NOMO-1 treated with dmso at 0.1 percent for 144 hours (cell line): Measurements from ENCODE around the gene ZMIZ1.

Experiments
- DNase-seq: peaks from one replicate; lab custom pipeline; 2025; ENCODE audit not compliant: unreplicated experiment; lab: John Stamatoyannopoulos, UW

ZMIZ1 gene

DNA sequence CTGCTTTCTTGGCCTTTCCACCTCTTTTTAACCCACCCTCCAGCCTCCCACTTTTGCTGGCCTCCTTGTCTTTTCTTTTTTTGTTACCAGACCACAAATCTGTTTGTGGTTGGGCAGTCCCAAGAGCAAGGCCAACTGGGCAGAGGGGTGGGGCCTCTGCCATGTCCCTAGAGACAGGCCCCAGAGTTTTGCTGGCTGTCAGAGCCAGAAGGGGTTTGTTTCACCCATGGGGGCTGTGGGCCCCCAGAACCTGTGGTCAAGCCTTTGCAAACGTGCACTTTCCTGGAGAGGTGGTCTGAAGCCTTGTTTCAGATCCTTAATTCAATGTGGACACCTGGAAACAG is 10.3 kb downstream of the ZMIZ1 start:
- no peak for DNase-seq

DNA sequence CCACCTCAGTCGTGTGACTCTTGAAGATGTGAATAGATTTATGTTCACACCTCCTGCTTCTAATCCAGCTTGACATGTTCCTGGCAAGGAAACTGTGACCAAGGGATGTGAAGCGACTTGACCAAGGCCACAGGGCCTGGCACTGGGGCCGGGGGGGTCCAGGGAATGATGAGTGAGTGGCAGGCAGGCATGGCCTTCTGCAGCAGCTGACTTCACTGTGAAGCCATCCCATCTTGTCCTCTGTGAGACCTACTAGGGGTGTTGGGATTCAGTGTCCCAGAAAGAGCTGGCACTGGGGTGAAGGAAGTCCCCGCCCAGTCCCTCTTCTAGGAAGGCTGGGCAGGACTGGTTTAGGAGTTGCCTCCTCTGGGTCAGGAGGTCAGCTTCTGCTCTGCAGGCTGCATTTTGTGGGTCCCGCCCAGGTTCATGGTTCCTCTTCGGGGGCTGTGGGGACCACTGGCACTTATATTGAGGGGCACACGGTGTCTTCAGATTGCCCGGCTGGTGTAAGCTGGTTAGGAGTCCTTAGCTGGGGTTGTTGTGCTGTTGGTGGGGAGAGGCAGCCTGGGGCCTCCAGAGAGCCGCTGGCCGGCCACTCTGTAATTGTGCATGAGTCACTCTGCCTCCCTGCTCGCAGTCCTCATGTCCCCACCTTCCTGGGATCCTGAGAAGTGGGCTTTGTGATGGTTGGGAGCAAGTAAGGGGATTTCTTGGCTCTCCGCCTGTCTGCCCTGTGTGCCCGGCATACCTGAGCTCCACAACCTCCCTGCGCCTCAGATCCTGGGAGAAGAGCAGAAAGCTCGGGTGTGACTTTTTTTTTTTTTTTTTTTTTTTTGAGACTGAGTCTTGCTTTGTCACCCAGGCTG is 11.0 kb downstream of the ZMIZ1 start:
- no peak for DNase-seq

DNA sequence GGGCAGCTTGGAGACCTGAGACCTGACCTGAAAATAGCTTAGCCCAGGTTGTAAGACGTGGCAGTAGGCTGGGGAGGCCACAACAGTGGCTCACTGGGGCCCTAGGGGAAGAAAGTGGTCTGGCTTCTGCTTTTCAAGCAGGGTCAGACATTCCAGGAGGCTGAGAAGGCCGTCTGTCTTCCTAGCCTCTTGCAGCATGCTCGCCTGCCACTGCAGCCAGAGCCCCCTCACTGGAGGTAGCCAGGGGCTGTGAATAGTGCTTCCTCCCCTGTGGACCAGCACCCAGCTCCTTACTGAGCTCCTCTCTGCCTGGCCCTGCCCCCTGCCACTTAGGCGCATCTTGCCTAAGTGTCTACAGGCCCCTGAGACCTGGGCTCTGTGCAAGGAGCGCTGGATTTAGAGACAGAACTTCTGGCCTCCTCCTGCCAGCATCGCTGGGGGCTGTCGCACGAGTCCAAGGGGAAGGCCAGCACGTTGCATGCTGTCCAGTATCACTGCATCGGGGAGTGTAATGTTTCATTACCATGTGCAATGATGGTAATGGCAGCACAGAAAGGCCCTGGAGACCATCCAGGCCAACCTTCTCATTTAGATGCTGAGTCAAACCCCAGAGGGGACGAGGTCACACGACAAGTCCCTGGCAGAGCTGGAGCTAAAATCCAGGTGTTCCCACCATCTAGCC is 12.7 kb downstream of the ZMIZ1 start:
- DNase-seq, result peak; percentile 17

DNA sequence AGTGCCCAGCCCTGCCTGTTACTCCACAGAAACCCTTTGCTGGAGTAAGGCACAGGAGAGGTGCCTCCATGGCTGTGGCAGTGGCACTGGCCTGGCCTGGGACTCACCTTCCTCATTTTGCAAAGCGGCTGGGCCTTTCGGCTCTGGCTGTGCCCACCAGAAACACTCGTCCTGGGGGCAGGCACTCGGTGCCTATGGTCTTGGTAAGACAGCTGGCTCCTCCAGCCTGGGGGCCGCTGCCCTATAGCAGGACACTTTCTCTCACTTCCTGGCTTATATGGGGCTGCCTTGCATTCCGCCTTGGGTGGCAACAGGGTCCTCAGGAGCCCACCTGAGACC is 13.2 kb downstream of the ZMIZ1 start:
- DNase-seq, result no peak

DNA sequence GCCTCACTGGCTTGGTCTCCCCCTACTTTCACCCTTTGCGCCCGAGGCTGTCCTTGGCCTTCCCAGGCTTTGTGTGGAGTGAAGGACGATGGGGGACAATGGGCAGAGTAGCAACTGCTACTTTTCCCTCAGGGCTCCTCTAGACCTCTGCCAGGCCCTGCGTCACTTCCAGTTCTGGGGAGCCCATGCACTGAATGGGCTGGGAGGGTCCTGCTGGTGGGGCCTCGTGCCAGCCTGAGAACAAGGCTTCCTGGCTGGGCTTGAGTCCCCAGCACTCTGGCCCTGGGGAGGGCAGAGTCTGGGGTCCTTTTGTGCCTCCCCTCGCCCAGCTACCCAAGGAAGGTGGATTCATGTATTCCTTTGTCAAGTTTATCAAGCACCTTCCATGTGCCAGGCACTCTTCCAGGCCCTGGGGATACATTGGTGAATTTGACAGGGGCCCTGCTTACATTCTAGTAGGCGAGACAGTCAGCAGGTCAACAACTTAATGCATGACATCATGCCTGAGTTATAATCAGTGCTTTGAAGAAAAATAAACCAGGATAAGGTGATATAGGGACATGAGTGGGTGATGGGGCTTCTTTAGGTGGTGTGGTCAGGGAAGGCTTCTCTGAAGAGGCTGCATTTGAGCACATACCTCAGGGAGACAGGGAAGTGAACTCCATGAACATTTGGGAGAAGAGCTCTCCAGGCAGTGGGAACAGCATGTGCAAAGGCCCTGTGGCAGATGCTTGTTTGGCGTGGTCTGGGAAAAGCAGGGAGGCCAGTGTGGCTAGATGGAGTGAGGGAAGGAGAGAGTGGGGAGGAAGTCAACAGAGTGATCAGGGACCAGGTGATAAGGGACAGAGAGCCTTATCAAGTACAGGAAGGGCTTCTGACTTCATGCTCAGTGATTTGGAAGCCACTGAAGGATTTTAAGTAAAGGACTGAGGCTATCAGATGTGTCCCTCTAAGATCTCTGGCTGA is 14.1 kb downstream of the ZMIZ1 start:
- no peak for DNase-seq

DNA sequence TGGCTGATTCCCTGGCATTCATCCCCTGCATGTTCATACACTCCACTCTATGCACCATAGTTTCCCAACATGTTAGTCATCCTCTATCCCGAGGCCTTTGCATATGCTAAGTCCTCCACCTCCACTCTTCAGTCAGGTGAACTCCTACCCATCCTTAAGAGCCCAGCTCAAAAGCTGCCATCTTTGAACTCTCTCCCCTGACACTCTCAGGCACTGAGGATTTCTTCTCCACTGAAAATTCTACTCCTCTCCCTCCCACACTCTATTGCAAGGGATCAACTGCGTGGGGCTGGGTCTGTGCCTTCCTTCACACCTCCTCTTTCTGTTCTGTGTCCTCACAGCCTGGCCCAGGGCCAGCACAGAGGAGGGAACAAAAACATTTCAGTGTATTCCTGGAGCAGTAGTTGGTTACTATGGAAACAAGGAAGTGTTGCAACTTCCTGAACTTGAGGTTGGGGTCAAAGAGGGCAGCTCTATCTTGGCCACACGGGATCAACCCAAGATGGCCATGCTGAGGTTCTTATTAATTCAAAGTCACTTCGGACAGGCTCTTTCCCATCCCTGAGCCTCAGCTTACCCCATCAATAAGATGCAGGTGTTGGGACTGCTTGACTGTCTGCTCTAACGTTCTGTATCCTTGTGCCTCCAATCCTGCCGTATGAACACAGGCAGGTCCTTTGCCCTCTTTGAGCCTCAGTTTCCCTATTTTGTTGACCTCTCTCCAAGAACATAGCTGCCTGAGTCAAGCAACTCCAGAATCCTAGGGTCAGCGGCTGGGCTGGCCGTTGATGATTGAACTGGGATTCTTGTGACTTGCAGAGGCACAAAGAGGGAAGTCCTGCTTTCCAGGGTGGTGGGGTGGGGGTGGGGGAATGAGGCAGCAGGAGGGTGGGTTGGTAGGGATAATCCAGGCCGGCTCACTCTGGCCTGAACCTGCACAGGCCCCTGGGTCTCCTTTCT is 15.5 kb downstream of the ZMIZ1 start:
- peak; percentile 81 for DNase-seq

DNA sequence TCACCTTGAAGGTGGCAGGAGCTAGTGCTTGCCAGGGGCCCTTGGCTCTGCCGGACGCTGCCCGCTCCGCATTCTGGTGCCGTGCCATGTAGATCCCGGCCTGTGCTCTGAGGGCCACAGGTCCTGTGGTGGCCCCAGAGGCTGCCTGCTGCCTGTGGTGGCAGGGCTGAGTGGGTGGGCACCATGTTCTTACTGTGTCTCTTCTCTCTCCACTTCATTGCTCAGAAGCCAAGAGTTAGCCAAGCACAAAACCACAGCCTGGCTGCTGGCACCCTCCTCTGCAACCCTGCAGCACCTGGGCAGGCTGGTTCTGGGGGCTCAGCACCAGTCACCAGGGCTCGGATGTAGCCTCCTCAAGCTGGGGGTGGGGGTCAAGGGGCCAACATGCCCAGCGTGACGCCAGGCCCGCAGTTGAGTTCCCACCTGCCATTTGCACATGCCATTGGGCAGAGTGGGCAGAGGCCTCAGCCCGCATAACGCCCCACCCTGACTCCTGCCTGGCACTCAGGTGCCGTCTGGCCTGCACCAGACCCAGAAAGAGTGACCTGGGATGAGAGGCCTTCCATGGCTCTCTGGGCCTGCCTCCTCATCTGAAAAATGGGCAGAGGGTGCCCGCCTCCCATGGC is 16.3 kb downstream of the ZMIZ1 start:
- DNase-seq, result no peak

DNA sequence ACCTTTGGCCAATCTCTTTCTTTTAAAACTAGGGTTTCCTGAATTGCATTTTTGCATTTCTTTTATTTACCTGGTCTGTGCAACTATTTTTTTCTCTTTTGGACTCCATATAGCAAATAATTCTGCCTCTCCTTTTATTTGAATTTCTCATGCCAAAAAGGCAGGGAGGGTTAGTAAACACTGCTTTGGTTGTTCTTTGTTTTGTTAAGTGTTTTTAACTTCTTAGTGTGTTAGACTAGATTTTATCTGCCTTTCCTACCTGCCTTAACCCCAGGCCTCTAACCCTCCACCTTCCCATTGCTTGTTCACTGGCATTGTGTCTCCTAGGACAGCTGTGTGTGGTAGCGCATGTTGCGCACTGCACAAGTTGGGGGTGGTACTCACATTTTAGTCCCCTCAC is 18.1 kb downstream of the ZMIZ1 start:
- DNase-seq, result no peak

DNA sequence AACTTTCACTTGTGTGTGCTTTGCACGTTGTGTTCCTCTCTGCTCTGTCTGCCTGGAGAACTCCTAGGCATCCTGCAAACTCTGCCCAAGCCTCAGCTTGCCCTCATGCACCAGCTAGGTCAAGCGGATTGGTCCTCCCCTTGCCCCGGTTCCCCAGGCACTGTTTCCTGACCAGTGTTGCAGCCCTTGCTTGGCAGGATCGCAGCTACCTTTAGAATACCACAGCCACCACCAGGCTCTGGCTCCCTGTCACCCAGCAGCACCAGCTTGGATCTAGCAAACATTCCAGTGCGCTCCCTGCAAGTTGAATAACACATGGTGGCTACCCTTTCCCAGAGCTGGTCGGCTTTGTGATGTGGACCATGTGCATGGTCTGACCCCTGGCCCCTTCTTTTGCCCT is 19.0 kb downstream of the ZMIZ1 start:
- DNase-seq, result no peak

DNA sequence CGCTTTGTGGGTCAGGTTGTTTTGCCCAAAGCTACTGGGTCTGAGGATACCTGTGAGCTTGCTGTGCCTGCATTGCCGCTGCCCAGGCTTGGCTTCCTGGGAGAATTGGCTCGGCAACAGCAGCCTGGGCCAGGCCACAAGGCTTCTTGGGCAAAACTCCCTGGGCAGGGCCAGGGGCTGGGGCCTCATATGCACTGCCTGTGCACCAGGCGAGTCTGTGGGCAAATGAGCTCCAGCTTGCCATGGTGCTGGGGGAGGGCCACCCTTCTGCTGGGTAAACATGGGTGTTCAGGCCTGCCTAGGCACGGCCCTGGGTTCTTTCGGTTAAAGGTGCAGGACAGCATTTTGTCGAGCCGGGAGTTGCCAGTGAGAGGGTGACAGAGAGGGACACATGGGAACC is 19.4 kb downstream of the ZMIZ1 start:
- DNase-seq, result no peak

DNA sequence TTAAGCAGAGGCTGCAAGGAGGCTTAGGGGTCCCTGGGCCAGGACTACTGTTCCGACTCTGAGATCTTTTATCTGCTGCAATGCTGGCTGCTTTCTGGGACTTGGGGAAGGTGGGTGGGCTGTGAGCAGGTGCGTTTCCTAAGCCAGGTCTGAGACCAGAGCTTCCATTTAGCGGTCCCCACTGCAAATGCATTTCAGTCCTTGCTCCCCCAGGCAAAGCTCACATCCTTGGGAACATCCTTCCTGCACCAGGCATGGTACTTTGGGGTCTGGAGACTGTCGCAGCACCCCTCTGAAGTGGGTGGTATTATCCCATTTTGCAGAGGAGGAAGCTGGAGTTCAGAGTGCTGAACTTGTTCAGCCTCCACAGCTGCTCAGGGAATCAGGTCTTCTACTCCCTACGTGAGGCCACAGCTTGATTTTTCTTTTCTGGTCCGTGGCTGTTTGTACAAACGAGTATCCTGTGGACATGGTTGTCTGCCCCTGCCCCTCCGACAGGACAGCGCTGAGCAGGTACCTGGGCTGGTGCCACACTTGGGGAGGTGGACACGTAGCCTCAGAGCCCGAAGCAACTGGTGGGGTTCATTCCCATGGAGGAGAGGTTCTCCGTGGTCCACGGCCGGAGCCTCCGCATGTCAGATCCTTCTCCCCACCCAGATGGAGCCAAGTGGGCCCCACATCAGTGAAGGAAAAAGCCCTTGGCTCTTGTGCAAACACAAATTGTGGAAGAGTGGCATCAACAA is 20.0 kb downstream of the ZMIZ1 start:
- DNase-seq, result no peak

DNA sequence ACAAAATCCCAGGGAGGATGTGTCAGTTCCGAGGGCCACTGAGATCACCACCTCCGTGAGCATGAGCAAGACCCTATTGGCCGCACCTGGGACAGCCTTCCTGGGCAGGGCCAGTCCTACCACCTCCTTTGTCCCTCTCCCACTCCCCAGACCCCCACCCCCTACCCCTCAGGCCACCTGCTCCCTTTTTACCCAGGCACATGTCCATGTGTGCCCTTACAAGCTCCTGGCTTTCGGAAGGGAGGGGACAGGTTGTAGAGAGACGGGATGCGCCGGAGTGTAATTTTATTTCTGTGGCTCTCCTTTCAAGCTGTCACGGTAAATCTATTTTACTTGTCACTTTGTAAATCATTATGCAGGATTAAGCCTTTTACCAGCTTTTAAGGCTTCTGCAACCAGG is 20.9 kb downstream of the ZMIZ1 start:
- no peak for DNase-seq

DNA sequence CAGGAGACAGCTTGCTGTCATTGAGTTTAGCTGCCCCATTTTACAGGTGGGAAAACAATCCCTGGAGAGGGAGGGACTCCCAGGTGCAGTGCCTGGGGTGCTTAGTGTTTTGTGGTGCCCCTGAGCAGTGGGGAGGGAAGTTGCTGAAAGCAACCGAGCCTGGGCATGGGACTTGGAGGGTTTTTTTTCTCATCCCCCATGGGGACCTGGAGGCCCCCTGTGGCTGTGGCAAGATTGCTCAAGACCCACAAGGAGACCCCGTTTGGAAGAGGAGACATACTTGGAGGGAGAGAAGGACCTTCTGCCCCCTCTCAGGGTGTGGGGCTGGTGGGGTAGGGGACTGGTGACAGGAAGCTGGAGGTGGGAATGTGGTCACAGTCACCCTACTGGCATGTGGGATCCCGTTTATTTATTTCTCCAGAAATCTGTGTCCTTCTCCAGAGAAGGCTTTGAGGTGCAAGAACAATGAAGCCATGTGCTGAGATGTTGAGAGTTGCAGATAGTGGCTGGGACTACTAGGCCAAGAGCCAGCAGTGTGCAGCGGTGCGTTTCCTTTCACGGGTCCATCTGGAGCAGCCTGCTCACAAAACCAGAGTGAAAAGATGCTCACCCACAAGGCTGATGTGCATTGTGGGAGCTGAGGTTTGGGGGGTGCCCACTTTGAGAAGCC is 21.5 kb downstream of the ZMIZ1 start:
- DNase-seq, result no peak

DNA sequence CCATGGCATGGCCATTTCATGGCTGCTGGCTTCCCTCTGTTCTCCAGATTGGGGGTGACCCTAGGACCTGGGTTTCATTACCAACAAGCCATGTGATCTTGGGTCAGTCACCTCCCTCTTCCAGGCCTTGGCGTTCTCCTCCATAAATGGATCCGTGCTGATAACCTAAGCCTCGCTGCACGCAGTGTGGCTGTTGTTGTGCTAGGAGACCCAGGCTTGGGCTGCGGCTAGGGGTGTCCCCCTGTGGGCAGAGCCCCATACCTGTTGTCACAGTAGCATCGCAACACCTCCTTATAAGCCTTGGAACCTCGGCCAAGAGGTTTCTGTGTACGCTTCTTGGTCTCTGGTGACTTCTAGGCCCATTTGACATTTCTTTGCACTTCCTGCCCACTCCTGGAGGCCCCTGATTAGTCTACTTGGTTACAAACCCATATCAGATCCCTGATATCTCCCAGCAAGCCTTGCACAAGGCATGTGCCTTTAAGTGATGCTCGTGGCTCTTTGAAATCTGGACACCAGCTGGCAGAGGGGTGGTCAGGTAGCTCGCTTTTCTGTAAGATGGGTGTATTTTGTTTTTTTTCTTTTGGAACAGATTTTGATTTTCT is 23.6 kb downstream of the ZMIZ1 start:
- DNase-seq, result no peak

DNA sequence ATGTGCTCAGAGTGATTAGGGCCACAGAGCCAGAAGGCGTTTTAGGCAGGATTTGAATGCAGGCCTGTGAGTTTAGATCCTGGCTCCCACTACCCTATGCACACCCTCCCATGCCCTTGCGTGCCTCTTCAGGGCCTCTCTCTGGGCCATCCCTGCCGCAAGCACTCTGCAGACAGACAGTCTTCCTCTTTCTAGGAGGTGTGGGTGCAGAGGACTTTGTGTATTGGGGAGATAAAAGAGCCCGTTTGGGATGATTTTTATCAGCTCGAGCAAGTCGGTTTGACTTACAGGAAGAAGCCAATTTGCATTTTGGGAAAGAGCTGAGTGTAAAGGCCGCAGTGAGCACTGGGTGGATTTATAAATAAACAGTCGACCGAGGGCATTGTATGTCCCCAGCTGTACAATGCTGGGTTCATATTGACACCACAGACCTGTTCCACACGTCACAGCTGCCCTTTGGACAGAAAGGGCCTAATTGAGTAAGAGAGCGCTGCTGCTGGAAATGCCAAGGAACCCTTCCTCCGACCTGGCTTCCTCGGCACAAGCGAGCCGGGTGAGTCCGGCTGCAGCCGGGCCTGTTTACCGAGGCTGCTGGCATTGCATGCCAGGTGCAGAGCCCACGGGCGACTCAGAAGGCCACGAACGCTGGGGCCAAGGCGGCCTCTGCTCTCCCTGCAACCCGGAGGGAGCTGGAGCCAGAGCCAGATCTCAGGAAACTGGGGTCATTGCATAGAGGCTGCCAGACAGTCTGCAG is 25.1 kb downstream of the ZMIZ1 start:
- peak; percentile 78 for DNase-seq

DNA sequence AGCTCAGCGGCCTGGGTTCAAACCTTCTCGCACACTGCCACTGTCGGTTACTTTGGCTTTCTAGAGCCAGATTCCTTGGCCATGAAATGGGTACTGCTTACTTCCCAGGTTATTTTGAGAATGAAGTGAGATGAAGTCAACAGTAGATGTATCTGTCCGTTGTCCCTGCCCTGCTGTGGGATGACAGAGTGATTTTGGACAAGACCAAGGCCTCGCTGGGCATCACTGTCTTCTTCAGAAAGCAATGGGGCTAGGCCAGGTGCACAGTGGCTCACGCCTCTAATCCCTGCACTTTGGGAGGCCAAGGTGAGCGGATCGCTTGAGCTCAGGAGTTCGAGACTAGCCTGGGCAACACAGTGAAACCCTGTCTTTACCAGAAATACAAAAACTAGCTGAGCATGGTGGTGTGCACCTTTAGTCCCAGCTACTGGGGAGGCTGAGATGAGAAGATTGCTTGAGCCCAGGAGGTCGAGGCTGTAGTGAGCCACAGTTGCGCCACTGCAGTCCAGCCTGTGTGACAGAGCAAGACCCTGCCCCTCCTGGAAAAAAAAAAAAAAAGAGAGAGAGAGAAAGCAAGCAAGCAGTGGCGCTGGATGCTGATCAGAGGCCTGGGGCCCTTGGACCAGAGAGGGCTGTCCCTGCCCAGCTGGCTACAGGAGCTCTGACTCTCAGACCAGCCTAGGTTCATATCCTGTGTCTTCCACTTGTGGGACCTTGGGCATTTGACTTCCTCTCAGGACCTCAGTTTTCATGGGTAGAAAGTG is 25.8 kb downstream of the ZMIZ1 start:
- no peak for DNase-seq

DNA sequence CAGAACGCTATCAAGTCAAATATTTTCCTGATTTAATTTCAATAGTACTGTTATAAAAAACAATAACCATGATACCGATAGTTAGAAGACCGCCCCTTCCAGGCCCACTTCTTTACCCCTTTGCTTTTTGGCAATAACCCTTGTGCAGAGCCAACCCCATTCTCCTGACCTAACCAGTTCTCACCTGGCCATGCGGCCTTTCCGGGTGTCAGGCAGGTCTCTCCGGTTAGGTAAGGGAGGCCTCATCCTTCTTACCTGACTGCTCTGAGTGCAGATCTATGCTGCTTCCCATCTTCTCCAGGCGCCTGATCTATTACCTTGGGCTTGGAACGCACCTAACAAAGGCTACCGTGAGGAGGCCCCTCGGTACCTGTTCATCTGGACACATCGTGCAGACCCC is 26.6 kb downstream of the ZMIZ1 start:
- DNase-seq, result no peak
